Measurements from ENCODE around the gene AHRR. TPM values are rescaled to one million over a fixed set of nuclear protein-coding genes. Genes with fewer than 3 reads are reported as not detected.
"Not testable (repeated sequence)": the region's sequence is repeated elsewhere in the genome, so short reads cannot be mapped to it uniquely, and the experiment has no call there.

The AHRR gene
- total RNA-seq, 1 experiment from 2014 or later = 3.2 TPM

- H3K4me3 Mint-ChIP-seq (ENCODE audit: unreplicated experiment) = no peak overlapping the region
- ChIA-PET POLR2A (interaction anchor here (1.1 kb wide), 1 partner anchor 571 kb away, joined by 3 read pairs; no protein-coding TSS in a partner anchor), CTCF (interaction anchor here (0.5 to 1.2 kb wide), 2 partner anchors 18 to 21 kb away, joined by 3 to 4 read pairs; no protein-coding TSS in a partner anchor)
- no peak for DNase-seq (ENCODE audit: unreplicated experiment)
- TF ChIP-seq CTCF (IDR thresholded peaks at IDR 0.05; ENCODE audit: unreplicated experiment) = no peak
- H3K27me3 Mint-ChIP-seq (ENCODE audit: insufficient read depth, unreplicated experiment) = no peaks in the 10 kb centered on the region
- no peaks in the 10 kb centered on the region for H3K9me3 Mint-ChIP-seq (ENCODE audit: unreplicated experiment)
- BruUV-seq (replicated peaks) = no TSS peak
- H3K36me3 Mint-ChIP-seq (ENCODE audit: insufficient read depth, unreplicated experiment) = peaks cover 24% of the 10 kb centered on the region
- H3K27ac Mint-ChIP-seq (ENCODE audit: low read depth, unreplicated experiment) = no peak overlapping the region
- intact Hi-C loops (cut with micrococcal nuclease) = no loop called here
- no peaks in the 10 kb centered on the region for H3K4me1 Mint-ChIP-seq (ENCODE audit: insufficient read depth, unreplicated experiment)
These were observed 22.8 kb upstream of the AHRR start for GRCh38 chr5:298737-299125.

- H3K4me1 Mint-ChIP-seq (ENCODE audit: insufficient read depth, unreplicated experiment); H3K9me3 Mint-ChIP-seq (ENCODE audit: unreplicated experiment); H3K27ac Mint-ChIP-seq (ENCODE audit: low read depth, unreplicated experiment); intact Hi-C loops (cut with micrococcal nuclease); DNase-seq (ENCODE audit: unreplicated experiment); BruUV-seq (replicated peaks); CTCF ChIA-PET; H3K27me3 Mint-ChIP-seq (ENCODE audit: insufficient read depth, unreplicated experiment); H3K4me3 Mint-ChIP-seq (ENCODE audit: unreplicated experiment): not testable (repeated sequence)
- POLR2A ChIA-PET = interaction anchor here (0.9 kb wide), 1 partner anchor 29 kb away, joined by 4 read pairs; the partner anchor contains the start of gene PDCD6
- H3K36me3 Mint-ChIP-seq (ENCODE audit: insufficient read depth, unreplicated experiment) = peaks cover 21% of the 10 kb centered on the region
These were observed 21.6 kb upstream of the AHRR start for GRCh38 chr5:299921-300320.

- BruUV-seq (replicated peaks); H3K4me1 Mint-ChIP-seq (ENCODE audit: insufficient read depth, unreplicated experiment); CTCF ChIA-PET; H3K9me3 Mint-ChIP-seq (ENCODE audit: unreplicated experiment); POLR2A ChIA-PET; H3K27ac Mint-ChIP-seq (ENCODE audit: low read depth, unreplicated experiment); intact Hi-C loops (cut with micrococcal nuclease); H3K4me3 Mint-ChIP-seq (ENCODE audit: unreplicated experiment); H3K27me3 Mint-ChIP-seq (ENCODE audit: insufficient read depth, unreplicated experiment); DNase-seq (ENCODE audit: unreplicated experiment): not testable (repeated sequence)
- H3K36me3 Mint-ChIP-seq (ENCODE audit: insufficient read depth, unreplicated experiment) = peaks cover 28% of the 10 kb centered on the region
These were observed 20.7 kb upstream of the AHRR start for GRCh38 chr5:300691-301435.

- H3K36me3 Mint-ChIP-seq (ENCODE audit: insufficient read depth, unreplicated experiment) = peaks cover 40% of the 10 kb centered on the region
- H3K9me3 Mint-ChIP-seq (ENCODE audit: unreplicated experiment); H3K27me3 Mint-ChIP-seq (ENCODE audit: insufficient read depth, unreplicated experiment); DNase-seq (ENCODE audit: unreplicated experiment); POLR2A ChIA-PET; H3K27ac Mint-ChIP-seq (ENCODE audit: low read depth, unreplicated experiment); H3K4me1 Mint-ChIP-seq (ENCODE audit: insufficient read depth, unreplicated experiment); intact Hi-C loops (cut with micrococcal nuclease); BruUV-seq (replicated peaks); H3K4me3 Mint-ChIP-seq (ENCODE audit: unreplicated experiment): not testable (repeated sequence)
- CTCF ChIA-PET = interaction anchor here (0.6 kb wide), 1 partner anchor 26 kb away, joined by 3 read pairs; no protein-coding TSS in a partner anchor
These were observed 19.1 kb upstream of the AHRR start for GRCh38 chr5:302416-302815.

- ChIA-PET CTCF (interaction anchor here (0.6 kb wide), 2 partner anchors 13 to 27 kb away, joined by 3 read pairs; no protein-coding TSS in a partner anchor), POLR2A (no interaction called here)
- Mint-ChIP-seq H3K9me3 (ENCODE audit: unreplicated experiment) (no peaks in the 10 kb centered on the region), H3K4me3 (ENCODE audit: unreplicated experiment) (no peak overlapping the region), H3K4me1 (ENCODE audit: insufficient read depth, unreplicated experiment) (no peaks in the 10 kb centered on the region), H3K27me3 (ENCODE audit: insufficient read depth, unreplicated experiment) (no peaks in the 10 kb centered on the region), H3K27ac (ENCODE audit: low read depth, unreplicated experiment) (no peak overlapping the region), H3K36me3 (ENCODE audit: insufficient read depth, unreplicated experiment) (peaks cover 46% of the 10 kb centered on the region)
- TF ChIP-seq CTCF (IDR thresholded peaks at IDR 0.05; ENCODE audit: unreplicated experiment) = no peak
- no peak for DNase-seq (ENCODE audit: unreplicated experiment)
- intact Hi-C loops (cut with micrococcal nuclease) = no loop called here
- BruUV-seq (replicated peaks) = no TSS peak
These were observed 18.5 kb upstream of the AHRR start for GRCh38 chr5:302966-303365.

GRCh38 chr5:303741-304140 is 17.8 kb upstream of the AHRR start:
- H3K9me3 Mint-ChIP-seq (ENCODE audit: unreplicated experiment); intact Hi-C loops (cut with micrococcal nuclease); H3K27me3 Mint-ChIP-seq (ENCODE audit: insufficient read depth, unreplicated experiment); H3K27ac Mint-ChIP-seq (ENCODE audit: low read depth, unreplicated experiment); H3K4me1 Mint-ChIP-seq (ENCODE audit: insufficient read depth, unreplicated experiment); H3K4me3 Mint-ChIP-seq (ENCODE audit: unreplicated experiment); BruUV-seq (replicated peaks); DNase-seq (ENCODE audit: unreplicated experiment); POLR2A ChIA-PET; CTCF ChIA-PET: not testable (repeated sequence)
- peaks cover 52% of the 10 kb centered on the region for H3K36me3 Mint-ChIP-seq (ENCODE audit: insufficient read depth, unreplicated experiment)
